Aorta (tissue), 4 donors: Measurements from ENCODE around the gene PROS1. TPM values are rescaled to one million over a fixed set of nuclear protein-coding genes. Genes with fewer than 3 reads are reported as not detected.

Source experiments
- polyA plus RNA-seq, 2 donors: library from polyadenylated mRNA; stranded (reverse); fragments of 200-250 nt; gene quantifications; one replicate each; pipeline ENCODE4 v1.2.3, GENCODE V29; 2013
- total RNA-seq, 2 donors: library from RNA; stranded (reverse); fragmentation: NEBNext Ultra II Directional; extraction: Animal tissue kit (Norgen Biotek cat#: 25700); gene quantifications; one replicate each; pipeline ENCODE4 v1.2.1, GENCODE V29; 2021
- donor health status: healthy with polysubstance abuse.
- donor health status: Bipolar disorder and iron deficiency.
- donor health status: DM: no; HTN: no; CAD: no.
- donor health status: DM: yes; HTN: yes; CAD: no.

Gene PROS1
- total and polyA plus RNA-seq, 4 donors, result 40.5 to 132 (median 103) TPM

Other genes with a start within 250 kb of the PROS1 start
- 10 to 100 TPM; 16.5 to 19.1 TPM for gene ARL13B, start 6.3 kb upstream of the PROS1 start, total RNA-seq
- gene ARL13B, start 6.3 kb upstream of the PROS1 start, polyA plus RNA-seq, result 1 to 10 TPM; 5.0 to 7.6 TPM
- gene STX19, start 54.7 kb upstream of the PROS1 start, total RNA-seq, result under 1 TPM in 1 of 2 donors, not detected in 1; 0.54 TPM
- 1 to 10 TPM in 1 of 2 donors, not detected in 1; 7.1 TPM for gene STX19, start 54.7 kb upstream of the PROS1 start, polyA plus RNA-seq
- gene DHFR2, start 89.0 kb upstream of the PROS1 start, total RNA-seq, result 1 to 10 TPM; 4.5 to 7.1 TPM
- gene DHFR2, start 89.0 kb upstream of the PROS1 start, polyA plus RNA-seq, result 1 to 10 TPM; 2.3 to 4.3 TPM
- gene NSUN3, start 89.2 kb upstream of the PROS1 start, total RNA-seq, result 10 to 100 TPM; 15.5 to 20.0 TPM
- 10 to 100 TPM in 1 of 2 donors, 1 to 10 TPM in 1; 3.9 to 12.3 TPM for gene NSUN3, start 89.2 kb upstream of the PROS1 start, polyA plus RNA-seq